ENCODE results near the gene DEPDC4.
"Not testable (repeated sequence)": the region's sequence is repeated elsewhere in the genome, so short reads cannot be mapped to it uniquely, and the experiment has no call there.

DEPDC4 gene

DNA sequence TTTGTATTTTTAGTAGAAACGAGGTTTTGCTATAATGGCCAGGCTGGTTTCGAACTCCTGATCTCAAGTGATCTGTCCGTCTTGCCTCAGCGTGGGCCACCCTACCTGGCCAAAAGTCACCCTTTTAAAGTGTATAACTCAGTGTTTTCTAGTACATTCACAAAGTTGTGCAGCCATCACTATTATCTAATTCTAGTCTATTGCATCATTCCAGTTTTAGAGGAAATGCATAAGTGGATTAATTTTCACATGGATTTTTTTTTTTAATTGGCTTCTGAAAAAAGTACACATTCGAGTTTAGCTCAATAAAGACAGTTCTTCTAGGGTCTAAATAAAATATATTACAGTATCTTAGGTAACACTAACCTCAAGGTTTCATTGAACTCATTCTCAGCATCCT, 3.7 kb downstream of the DEPDC4 start:
- no peak for DNase-seq

DNA sequence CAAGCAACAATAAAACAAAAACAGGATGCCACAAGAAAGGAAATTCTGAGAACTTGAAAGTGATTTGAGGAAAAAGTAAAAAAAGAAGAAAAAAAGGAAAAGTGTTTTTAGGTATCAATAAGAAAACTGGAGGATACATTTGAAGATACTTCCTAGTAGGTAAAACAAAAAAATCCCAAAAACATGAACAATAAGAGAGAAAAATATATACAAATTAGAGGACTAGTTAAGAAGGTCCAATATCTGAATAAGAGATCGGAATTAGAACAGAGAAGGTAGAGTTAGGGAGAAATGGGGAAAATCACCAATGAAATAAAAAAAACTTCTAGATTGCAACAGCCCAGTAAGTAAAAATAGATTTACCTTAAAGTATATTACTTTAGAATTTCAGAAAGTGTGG, 8.8 kb downstream of the DEPDC4 start:
- no peak for DNase-seq

DNA sequence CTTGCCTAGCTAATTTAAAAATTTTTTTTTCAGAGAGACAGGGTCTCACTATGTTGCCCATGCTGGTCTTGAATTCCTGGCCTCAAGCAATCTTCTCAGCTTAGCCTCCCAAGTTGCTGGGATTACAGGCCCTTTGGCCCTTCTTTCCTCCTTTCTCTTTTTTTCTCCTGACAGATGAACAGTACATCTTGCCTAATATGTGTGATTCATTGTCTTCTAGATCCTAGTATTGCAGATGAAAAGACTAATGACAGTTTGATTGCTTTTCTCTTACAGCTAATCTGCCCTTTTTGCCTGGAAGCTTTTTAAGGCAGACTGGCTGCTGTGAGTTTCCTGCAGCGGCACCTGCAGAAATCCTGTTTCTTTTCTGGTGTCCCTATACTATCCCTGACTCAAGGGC, 12.0 kb downstream of the DEPDC4 start:
- no peak for DNase-seq

DNA sequence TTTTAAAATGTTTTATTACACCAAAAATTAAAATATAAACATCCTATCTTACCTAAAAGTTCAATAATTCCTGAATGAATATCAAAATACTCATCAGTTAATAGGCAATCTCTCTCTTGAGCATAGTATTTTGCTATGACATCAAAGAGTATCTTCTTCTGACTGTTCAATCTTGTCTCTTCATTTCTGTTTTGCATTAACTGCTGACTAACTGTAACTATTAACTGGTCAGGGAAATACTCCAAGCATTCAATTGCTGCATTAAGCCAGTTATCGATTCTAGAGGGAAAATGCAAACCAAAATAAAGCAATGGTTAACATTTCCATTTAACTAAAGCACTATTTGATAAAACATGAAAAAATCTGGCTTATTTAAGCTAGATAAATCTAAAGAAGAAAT, 13.4 kb downstream of the DEPDC4 start:
- DNase-seq = no peak

DNA sequence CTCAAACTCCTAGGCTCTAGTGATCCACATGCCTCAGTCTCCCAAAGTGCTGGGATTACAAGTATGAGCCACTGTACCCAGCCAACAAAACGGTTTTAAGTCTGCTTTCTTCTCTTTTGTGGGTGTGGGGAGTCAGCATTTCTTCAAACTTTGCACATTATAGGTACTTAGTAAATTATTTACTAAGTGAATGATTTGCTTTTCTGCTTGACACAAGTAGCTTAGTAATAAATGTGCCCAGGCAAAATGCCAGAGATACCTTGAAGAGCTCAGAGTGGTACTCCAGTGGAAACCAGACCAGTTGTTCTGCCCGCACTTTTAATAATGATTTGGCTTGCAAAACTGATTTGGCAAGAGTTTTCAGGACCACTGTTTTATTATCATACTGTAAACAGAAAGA, 15.0 kb downstream of the DEPDC4 start:
- no peak for DNase-seq

DNA sequence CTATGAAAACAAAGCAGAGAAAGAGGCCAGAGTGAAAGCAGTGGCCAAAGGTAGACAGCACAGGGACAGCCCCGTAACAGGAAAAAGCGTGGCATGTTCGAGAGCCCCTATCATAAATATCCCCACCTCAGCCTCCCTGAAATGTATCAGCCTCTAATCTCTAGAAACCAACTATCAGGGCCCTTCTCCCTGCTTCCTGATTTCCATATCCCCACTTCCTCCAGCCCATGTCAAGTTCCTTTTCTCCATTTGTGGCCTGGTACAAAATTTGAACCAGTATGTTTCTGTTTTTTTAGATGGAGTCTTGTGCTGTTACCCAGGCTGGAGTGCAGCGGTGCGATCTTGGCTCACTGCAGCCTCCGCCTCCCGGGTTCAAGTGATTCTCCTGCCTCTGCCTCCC, 16.9 kb downstream of the DEPDC4 start:
- no peak for DNase-seq

DNA sequence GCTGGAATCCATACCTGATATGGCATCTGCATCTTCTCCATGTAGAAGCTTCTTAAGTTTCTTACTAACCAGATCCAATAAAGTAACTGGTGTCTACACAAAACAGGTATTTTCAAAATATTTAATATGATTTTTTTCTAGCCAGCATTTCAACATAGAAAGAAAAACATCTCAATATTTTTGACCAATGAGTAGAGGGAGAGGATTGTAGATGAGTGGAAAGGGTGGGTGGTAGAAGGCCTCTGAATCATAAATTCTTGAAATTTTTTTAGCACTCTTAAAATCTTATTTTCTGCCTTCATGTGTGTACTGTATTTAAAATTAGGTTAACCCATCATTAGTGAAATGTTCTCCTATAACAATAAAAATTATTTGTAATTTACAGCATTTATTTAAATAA, 18.0 kb downstream of the DEPDC4 start:
- no peak for DNase-seq

DNA sequence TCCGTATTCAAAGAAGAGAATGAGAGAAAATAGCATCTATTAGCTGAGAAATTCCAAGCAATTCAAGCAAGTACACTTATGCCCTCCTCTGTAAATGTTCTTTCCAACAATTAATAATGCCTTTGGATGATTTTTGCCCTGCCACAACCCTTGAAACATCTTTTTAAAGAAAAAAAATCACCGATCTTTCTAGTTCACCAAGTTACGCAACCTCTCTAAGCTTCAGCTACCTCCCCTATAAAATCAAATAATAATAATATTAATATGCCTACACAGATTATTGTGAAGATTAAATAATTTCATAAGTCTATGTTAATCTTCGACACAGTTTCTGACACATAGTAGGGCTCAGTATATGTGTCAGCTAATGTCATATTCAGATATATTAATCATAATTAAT, 19.1 kb downstream of the DEPDC4 start:
- no peak for DNase-seq

DNA sequence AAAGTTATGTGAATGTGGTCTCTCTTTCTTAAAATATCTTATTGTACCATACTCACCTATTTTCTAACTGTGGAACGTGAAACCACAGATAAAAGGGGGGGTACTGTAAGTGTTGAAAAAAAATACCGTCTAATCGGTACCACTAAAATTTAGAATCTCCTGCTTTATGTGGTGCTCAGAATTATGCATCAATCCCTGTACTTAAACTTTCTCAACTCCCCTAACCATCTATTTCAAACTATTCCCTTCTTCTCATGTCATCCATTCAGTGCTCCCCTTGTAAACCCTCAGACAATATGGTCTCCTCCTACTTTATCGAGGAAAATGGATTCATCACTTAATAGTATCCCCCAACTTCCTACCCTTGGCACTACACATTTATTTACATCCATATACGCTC, 23.7 kb downstream of the DEPDC4 start:
- no peak for DNase-seq

DNA sequence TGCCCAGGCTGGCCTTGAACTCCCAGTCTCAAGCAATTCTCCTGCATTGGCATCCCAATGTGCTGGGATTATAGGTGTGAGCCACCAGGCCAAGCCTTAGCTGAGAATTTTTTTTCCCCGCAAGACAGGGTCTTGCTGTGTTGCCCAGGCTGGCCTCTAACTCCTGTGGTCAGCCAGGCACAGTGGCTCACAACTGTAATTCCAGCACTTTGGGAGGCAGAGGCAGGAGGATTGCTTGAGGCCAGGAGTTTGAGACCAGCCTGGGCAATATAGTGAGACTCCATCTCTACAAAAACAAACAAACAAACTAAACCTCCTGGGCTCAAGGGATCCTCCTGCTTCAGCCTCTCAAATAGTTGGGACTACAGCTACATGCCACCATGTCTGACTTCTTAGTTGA, 27.3 kb downstream of the DEPDC4 start:
- DNase-seq = no peak

DNA sequence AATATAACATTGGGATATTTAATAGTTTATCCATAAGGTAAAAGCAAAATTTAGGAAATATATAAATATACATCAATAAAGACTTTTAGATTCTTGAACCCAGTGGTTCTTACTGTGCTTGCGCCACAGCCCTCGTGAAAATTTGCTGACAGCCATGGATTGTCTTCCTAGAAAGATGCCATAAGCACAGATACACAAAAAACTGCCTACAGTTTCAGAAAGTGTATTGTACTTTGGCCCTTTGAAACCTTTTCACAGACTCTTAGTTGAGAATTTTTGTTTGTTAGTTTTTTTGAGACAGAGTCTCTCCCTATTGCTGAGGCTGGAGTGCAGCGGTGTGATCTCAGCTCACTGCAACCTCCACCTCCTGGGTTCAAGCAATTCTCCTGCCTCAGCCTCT, 28.1 kb downstream of the DEPDC4 start:
- DNase-seq = no peak

DNA sequence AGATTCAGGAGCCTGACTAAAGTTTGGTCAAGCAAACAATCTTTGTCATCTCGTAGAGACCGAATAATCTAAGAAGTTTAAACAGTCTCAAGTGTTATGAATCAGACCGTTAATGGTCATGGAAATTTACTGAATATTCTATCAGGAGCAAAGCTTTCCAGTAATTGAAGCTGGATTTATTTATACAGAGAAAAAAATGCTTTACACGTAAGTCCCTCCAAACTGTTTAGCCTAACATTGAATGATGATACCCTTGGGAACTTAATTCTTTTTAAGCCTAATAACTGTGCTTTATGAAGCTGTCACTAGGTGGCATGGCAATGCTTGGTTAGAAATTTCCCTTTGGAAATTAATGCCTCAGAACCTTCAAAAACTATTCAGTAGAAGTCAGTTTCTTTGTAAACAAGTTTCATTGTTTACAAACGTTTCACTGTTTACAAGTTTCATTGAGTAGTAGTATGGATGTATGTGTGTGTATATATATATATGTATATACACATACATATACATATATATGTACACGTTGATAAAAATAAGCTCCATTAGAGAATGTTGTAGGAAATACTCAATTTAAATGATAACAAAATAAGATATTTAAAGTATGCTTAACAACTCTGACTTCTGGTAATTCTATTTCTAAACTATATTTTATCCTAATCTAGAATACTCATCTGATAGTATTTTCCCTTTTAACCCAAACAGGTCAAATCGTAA, 32.1 kb downstream of the DEPDC4 start:
- peak; percentile 34 for DNase-seq

DNA sequence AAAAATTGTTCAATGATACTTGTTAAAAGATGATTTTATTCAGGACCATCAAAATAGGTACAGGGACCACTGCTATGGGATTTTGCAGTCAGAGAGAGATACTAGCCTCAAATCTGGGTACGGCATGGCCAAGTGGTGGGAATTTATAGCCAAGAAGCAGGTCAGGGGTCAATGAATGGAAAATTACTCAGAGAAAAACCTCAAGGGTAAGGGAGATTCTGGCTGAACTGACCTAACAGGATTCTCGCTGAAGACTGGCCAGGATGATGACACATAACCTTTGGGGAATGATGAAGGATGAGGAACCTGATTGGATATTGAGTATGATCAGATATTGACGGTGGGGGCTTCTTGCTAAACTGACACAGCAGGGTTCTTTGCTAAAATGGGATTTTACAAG, 32.7 kb downstream of the DEPDC4 start:
- no peak for DNase-seq

DNA sequence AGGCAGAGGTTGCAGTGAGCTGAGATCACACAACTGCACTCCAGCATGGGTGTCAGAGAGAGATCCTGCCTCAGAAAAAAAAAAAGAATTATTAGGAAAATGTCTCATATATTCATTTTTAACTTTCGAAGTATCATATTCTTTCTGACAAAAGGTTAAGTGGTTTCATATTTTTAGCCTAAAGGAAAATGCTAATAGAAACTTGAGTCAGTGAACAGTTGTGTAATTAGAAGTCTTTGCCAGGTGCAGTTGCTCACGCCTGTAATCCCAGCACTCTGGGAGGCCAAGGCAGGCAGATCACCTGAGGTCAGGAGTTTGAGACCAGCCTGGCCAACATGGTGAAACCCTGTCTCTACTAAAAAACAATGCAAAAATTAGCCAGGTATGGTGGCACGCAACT, 35.0 kb downstream of the DEPDC4 start:
- not testable (repeated sequence) for DNase-seq

DNA sequence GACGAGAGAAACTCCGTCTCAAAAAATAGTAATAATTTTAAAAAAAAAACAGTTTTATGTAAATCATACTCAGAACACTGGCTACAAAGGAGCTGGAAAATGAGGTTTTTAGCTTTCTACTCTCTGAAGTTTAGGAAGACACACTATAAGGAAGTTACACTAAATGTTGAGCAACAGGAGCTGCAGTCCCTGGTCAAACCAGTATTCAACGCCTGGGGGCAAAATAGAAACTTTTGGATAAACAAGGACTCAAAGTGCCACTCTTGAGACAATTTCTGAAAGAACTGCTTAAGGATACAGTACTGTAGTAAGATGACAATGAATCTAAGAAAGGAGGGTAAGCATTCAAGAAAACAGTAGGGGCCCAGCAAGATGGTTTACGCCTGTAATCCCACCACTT, 37.0 kb downstream of the DEPDC4 start:
- no peak for DNase-seq

DNA sequence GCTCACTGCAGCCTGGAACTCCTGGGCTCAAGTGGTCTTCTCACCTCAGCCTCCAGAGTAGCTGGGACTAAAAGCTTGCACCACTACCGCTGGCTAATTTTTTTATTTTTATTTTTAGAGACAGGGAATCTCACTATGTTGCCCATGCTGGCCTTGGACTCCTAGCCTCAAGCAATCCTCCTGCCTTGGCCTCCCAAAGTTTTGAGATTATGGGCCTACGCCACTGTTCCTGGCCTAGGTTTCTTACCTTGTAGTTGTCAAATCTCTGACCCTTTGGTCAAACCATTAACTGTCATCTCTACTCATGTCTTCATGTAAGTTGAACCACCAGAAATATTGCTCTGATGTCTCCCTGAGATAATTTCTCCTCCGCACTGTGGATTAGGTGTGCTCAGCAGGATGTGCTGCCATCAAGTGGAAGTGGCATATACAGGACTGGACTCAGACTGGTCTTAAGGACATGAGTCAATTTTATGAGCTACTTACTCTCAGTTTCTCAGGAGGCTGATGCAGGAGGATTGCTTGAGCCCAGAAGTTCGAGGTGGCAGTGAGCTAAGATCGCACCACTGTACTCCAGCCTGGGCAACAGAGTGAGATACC, 37.7 kb downstream of the DEPDC4 start:
- no peak for DNase-seq

DNA sequence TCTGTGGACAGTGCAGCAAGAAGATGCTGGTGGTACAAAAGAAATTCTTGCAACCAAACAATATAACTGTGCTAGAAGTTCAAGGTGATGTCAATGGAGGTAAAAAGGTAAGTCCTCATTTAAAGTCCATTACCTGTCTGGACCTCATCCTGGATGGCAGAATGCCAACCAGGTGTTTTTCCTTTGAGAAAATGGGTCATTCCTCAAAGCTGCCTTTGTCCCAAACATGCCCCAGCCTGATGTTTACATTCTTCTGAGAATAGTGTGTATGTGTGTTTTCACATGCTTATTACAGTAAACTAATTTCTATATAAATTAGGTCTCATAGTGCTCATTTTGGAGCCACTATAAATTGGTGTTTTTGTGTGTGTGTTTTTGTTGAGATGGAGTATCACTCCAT, 41.4 kb downstream of the DEPDC4 start:
- no peak for DNase-seq

DNA sequence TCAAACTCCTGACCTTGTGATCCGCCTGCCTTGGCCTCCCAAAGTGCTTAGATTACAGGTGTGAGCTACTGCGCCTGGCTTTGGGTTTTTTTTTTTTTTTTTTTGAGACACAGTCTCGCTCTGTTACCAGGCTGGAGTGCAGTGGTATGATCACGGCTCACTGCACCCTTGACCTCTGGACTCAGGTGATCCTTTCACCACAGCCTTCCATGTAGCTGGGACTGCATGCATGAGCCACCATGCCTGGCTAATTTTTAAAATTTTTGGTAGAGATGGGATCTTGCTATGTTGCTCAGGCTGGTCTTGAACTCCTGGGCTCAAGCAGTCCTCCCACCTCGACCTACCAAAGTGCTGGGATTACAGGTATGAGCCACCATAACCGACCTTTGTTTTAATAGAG, 44.7 kb downstream of the DEPDC4 start:
- DNase-seq = not testable (repeated sequence)

DNA sequence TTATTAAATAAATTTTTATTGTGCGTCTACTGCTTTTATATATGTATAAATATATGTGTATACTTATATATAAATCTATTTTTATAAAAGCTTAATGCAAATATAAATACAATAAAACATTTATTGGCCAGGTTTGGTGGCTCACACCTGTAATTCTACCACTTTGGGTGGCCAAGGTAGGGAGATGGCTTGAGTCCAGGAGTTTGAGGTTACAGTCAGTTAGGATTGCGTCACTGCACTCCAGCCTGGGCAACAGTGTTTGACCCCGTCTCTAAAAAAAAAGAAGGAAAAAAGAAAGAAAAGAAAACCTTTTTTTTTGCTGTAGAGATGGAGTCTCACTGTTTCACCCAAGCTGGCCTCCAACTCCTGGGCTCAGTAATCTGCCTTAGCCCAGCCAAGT, 45.4 kb downstream of the DEPDC4 start:
- DNase-seq = no peak

DNA sequence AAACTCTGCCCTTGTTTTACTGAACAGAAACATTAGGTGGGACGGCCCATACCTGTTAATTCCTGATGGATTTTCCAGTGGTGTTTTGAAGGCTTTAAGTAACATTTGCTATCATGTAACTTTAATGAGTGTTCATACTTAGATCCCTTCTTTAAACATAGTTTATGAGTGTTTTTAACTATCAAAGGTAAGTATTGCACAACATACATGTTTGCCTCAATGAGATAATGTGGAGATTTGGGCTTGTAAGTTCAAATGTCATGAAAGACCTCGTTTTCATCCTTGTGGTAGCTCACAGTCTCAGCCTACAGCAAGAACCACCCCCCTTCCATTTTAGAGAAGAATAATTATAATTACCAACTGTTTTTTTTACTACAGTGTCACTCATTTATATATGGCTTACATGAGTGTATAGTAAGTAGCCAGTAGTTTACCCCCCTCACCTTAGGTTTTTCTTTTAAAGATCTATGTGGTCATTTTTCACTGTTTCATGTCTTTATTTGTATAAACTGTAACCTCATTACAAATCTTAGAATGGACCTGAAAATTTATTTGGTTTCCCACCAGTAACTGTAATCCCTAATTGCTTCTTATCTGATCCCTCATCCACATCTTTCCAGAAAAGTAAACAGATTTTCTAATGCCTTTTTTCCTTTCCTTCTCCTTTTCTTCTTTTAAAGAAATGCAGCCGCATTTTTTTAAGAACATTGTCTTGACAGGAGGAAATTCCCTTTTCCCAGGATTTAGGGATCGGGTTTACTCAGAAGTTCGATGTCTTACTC, 47.4 kb downstream of the DEPDC4 start:
- DNase-seq = no peak

DNA sequence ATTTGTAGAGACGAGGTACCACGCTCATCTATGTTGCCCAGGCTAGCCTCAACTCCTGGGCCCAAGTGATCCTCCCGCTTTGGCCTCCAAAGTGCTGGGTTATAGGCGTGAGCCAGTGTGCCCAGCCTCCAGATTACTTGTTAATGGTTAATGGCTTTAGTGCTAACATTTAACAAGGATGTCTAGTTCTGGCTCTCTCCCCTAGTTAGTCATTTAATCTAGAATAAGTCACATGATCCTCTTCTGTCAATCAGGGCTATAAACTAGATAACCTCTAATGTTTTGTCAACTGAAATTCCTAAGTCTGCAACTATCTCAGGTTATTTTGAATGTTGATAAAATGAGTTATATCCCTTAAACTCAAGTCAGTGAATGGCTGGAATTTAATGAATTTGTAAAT, 50.5 kb downstream of the DEPDC4 start:
- no peak for DNase-seq

DNA sequence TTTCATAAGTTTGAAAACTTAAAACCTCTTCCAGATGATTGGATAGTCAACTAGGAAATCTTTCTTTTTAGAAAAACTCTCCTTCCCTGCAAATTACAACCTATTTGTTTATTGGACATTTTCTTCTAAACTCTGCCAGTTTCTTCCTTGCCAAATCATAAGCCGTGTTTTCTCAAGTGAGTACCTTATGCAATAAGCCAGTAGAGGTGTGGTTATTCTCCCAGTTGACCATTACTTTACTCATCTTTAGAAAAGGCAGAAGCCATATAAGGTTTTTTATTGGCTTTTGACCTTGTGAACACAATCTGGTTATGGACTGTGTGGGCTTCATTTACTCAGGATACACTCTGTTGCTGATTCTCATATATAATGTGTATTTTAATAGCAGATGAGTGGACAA, 51.7 kb downstream of the DEPDC4 start:
- no peak for DNase-seq

DNA sequence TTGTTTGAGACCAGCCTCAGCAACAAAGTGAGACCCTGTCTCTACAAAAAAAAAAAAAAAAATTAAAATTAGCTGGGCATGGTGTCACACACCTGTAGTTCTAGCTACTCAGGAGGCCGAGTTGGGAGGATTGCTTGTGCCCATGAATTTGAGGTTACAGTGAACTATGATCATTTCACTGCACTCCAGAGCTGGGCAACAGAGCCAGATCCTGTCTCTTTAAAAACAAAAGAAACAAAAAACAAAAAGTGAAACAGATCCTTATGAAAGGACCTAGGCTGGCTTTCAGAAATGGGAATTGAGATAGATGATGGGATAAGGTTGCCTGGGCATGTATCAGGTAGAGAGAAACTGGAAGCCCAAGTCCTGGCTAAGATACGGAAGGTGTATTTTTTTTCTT, 52.4 kb downstream of the DEPDC4 start:
- no peak for DNase-seq
